GM10248 (cell line): ENCODE data around the gene TMED6.
"Not testable (repeated sequence)": the region's sequence is repeated elsewhere in the genome, so short reads cannot be mapped to it uniquely, and the experiment has no call there.

Experiments
- CTCF ChIA-PET: fragments of 300-600 bp; sonication (Branson Sonifier 250); formaldehyde crosslinking; extraction: SDS; loops from one replicate; lab custom pipeline; 2021; ENCODE audit warnings: antibody characterized with exemption; lab: Yijun Ruan, JAX
- POLR2A ChIA-PET: fragments of 350-650 bp; sonication (Branson Sonifier 250); formaldehyde crosslinking; extraction: SDS; loops from one replicate; lab custom pipeline; 2020; ENCODE audit warnings: antibody characterized with exemption; lab: Yijun Ruan, JAX
- DNase-seq: peaks from one replicate; pipeline ENCODE4 v3.0.0; 2012; ENCODE audit errors: extremely low spot score
- CTCF ChIP-seq: IDR thresholded peaks from 2 replicates; pipeline ENCODE4 v1.5.1; 2012; ENCODE audit warnings: mild to moderate bottlenecking, low read depth; ENCODE audit errors: extremely low read depth, missing control alignments, control extremely low read depth

TMED6 gene

DNA sequence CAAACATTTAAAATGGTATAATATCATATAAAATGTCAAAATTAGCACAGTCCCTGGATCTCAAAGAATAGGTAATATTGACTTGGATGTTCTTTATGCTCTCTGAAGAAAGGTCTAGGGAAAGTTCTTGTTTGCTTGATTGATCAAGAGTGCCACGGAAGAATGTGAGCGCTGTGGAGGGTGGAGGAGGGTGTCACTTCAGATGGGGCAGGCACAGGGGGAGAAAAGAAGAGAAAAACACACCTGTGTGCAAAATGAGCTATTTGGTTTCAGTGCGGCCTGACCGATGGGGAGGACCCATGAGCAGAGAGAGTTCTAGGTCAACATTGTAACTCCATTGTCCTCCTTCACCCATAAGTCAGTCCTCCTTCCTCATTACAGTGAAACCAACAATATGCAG is 49.3 kb downstream of the TMED6 start:
- ChIA-PET POLR2A (no interaction called here), CTCF (interaction anchor here (1.0 to 2.9 kb wide), 5 partner anchors 10 to 152 kb away, joined by 3 to 8 read pairs (median 5); no protein-coding TSS in a partner anchor)
- no peak for DNase-seq
- no peak for TF ChIP-seq CTCF

DNA sequence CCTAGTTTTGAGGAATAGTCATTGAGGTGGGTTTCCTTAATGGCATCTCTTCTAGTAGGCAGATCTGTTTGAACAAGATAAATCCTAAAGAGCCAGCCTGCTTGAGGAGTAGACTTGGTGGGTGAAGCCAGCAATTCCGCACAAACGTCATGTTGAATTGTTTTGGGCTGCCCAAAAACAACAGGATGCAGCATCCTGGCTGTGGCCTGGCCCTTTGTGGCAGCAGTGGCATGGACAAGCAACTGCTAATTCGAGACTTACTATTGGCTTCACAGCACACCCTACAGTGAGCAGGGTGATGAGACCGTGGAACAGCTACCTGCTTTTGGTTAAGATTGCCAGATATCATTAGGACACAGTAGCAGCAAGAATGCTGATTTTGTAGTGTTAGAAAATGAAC is 49.7 kb downstream of the TMED6 start:
- ChIA-PET POLR2A (no interaction called here), CTCF (interaction anchor here (1.0 to 2.9 kb wide), 5 partner anchors 10 to 151 kb away, joined by 3 to 8 read pairs (median 5); no protein-coding TSS in a partner anchor)
- TF ChIP-seq CTCF = no peak
- no peak for DNase-seq

DNA sequence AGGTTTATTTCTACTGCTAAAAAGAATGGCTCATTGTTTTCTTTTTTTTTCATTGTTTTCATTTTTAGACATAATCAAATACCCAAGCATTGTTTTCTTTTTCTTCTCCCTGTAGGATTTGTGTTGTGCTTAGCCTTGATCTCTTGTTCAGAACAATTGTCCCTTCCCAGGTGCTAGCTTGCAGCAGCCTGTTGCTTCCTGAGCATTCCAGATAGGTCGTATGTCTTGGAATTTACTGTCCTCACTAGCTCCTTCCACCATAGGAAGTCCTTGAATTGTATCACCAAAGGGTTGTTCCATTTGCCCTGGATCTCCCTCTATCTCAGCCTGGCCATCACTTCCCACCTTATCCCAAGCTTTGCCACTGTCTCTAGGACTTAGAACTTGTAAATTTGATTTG is 50.4 kb downstream of the TMED6 start:
- TF ChIP-seq CTCF = no peak
- ChIA-PET CTCF (interaction anchor here (0.6 to 2.9 kb wide), 5 partner anchors 9 to 134 kb away, joined by 3 to 8 read pairs (median 5); no protein-coding TSS in a partner anchor), POLR2A (no interaction called here)
- DNase-seq = no peak

GRCh38 chr16:69298261-69298660 is 53.3 kb downstream of the TMED6 start:
- ChIA-PET POLR2A (no interaction called here), CTCF (no interaction called here)
- no peak for DNase-seq
- TF ChIP-seq CTCF = no peak

GRCh38 chr16:69296771-69297170 is 54.8 kb downstream of the TMED6 start:
- POLR2A ChIA-PET, DNase-seq: not testable (repeated sequence)
- CTCF ChIA-PET = interaction anchor here (1.3 to 3.2 kb wide), 2 partner anchors 11 to 29 kb away, joined by 3 to 11 read pairs; no protein-coding TSS in a partner anchor

DNA sequence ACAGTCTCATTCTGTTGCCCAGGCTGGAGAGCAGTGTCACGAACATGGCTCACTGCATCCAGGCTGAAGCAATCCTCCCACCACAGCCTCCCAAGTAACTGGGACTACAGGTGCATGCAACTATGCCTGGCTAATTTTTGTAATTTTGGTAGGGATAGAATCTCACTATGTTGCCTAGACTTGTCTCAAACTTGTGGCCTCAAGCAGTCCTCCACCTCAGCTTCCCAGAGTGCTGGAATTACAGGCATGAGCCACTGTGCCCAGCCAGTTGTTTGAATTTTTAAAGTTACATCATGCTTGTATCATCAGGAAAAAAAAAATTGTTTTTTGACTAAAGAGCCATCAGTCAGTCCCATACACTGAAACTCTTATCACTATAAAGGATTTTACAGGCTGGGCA is 57.5 kb downstream of the TMED6 start:
- ChIA-PET POLR2A (no interaction called here), CTCF (interaction anchor here (3.2 kb wide), 1 partner anchor 8 kb away, joined by 11 read pairs; no protein-coding TSS in a partner anchor)
- no peak for TF ChIP-seq CTCF
- no peak for DNase-seq

DNA sequence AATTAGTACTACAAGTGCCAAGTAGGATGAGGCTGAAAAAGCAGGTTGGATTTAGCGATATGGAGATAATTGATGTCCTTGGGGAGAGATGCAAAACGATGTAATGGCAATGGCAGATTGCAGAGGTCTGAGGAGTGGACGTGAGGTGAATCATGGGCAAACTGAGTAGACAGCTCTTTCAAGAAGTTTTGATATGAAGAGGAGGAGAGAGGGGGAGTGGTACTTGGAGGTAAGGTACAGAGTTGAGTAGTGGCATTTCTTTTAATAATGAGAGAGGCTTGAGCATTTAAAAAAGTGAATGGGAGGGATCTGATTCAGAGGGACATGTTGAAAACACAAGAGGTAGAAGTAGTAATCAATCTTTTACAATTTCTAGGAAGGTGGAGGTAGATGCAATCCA is 58.2 kb downstream of the TMED6 start:
- no peak for DNase-seq
- TF ChIP-seq CTCF = no peak
- ChIA-PET CTCF (interaction anchor here (1.1 kb wide), 1 partner anchor 151 kb away, joined by 3 read pairs; no protein-coding TSS in a partner anchor), POLR2A (no interaction called here)
